Epithelial cell of proximal tubule (primary cell): ENCODE measurements around the gene C12orf76. TPM values are rescaled to one million over a fixed set of nuclear protein-coding genes. Genes with fewer than 3 reads are reported as not detected.
"Not testable (repeated sequence)": the region's sequence is repeated elsewhere in the genome, so short reads cannot be mapped to it uniquely, and the experiment has no call there.

ENCODE experiments used
- DNase-seq: peaks from one replicate; pipeline ENCODE4 v3.0.0-alpha.2; 2011; ENCODE audit warnings: low read depth
- H3K4me3 ChIP-seq: 2 replicates; pipeline ENCODE4 v1.5.1; 2011; ENCODE audit warnings: low read depth, mild to moderate bottlenecking, low read length
- total RNA-seq: library from RNA; depleted of rRNA; stranded (reverse); fragments of >200 nt; gene quantifications from 2 replicates; pipeline ENCODE4 v1.2.3, GENCODE V29; 2015
- TF ChIP-seq, protein P1 (sequence below): conservative IDR thresholded peaks from 2 replicates; pipeline ENCODE4 v1.5.1; 2012; ENCODE audit warnings: low read depth, mild to moderate bottlenecking, low read length

Gene C12orf76
- total RNA-seq, 1 donor from 2014 or later = 12.6 TPM

DNA sequence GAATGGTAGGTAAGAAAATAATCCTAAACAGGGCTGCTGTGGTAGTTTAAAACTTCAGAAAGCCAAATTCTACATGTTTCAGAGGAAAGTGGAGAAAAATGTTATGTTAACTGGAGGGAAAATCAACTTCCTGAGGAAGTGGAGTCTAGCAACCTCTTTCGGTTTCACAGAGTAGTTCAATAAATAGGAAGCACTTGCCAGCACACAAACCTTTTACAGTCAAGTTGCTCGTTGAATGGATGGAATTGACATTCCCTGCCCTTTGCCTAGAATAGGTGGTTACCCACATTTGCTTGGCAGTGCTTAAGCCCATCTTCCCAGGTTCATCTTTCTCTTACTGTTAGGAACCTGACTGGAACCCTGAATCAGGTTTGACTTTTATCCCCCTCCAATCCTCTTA lies 33.2 kb downstream of the C12orf76 start:
- TF ChIP-seq, protein P1, sequence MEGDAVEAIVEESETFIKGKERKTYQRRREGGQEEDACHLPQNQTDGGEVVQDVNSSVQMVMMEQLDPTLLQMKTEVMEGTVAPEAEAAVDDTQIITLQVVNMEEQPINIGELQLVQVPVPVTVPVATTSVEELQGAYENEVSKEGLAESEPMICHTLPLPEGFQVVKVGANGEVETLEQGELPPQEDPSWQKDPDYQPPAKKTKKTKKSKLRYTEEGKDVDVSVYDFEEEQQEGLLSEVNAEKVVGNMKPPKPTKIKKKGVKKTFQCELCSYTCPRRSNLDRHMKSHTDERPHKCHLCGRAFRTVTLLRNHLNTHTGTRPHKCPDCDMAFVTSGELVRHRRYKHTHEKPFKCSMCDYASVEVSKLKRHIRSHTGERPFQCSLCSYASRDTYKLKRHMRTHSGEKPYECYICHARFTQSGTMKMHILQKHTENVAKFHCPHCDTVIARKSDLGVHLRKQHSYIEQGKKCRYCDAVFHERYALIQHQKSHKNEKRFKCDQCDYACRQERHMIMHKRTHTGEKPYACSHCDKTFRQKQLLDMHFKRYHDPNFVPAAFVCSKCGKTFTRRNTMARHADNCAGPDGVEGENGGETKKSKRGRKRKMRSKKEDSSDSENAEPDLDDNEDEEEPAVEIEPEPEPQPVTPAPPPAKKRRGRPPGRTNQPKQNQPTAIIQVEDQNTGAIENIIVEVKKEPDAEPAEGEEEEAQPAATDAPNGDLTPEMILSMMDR = no peak

DNA sequence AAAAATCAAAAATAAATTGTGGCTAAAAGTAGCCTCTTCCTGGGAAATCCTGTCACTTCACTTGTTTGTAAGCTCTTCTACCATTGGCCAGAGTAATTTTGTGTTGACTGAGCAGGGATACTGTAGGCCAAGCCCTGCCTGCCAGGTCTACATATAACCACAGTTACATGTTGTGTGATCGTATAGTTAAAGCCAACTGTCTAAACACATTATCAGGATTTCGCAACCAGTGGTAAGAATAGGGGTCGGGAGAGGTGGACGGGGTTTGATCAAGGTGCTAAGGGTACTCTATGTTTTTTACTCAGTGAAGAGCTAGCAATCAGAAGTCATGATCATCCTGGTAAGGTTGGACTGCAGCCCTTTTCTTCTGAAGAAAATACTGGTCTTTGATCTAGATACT lies 35.7 kb downstream of the C12orf76 start:
- no peak for DNase-seq
- TF ChIP-seq, protein P1 = no peak
- no peak overlapping the region for H3K4me3 ChIP-seq

More for the DNA sequence above, 33.2 kb downstream of the C12orf76 start:
- no peak for DNase-seq
- H3K4me3 ChIP-seq = no peak overlapping the region

DNA sequence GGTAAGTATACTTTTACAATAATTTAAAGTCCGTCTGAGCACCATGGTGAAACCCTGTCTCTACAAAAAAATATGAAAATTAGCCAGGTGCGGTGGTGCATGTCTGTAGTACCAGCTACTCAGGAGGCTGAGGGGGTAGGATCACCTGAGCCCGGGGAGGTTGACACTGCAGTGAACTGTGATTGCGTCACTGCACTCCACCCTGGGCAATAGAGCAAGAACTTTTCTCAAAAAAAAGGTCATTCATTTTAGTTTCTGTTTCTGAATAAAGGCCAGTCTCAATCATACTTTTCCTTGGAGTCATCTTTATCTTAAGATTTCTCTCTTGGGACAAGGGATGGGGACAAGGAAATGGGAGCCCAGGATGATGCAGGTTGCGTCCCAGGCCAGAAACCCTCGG lies 36.2 kb downstream of the C12orf76 start:
- no peak overlapping the region for H3K4me3 ChIP-seq
- TF ChIP-seq, protein P1 = no peak
- no peak for DNase-seq

DNA sequence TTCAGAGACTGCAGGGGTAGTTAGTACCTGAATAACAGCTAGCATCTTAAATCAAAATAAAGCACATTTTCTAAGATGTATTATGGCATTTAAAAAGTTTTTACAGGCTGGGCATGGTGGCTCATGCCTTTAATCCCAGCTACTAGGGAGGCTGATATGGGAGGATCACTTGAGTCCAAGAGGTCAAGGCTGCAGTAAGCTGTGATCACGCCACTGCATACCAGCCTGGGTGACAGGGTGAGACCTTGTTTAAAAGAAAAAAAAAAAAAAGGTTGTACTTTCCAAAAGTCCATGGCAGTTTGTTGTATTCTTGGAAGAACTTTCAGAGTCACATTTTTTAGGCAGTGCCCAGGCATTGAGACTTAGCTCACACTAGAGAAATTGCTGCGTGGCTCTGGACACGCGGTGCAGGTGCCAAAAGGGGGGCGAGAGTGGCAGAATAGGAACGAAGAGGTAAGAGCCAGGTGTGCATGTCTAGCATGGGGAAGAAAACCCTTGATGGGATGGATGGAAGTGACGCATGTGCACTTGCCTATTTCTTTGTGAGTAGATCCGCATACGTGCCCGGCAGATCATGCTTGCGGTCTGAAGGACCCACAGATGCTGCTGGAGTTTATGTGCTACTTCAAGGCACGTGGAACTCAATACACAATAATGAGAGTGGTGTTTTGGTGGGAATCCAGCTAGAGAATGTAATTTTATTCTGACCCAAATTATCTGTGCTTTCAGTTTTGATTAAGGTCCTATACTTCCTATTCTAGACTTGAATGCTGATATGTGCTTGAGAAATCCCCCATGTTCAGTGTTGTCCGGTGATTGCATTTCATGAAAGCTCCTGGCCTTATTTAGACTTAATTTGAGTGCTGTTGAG lies 37.2 kb downstream of the C12orf76 start:
- DNase-seq = no peak
- no peak overlapping the region for H3K4me3 ChIP-seq
- TF ChIP-seq, protein P1 = no peak

DNA sequence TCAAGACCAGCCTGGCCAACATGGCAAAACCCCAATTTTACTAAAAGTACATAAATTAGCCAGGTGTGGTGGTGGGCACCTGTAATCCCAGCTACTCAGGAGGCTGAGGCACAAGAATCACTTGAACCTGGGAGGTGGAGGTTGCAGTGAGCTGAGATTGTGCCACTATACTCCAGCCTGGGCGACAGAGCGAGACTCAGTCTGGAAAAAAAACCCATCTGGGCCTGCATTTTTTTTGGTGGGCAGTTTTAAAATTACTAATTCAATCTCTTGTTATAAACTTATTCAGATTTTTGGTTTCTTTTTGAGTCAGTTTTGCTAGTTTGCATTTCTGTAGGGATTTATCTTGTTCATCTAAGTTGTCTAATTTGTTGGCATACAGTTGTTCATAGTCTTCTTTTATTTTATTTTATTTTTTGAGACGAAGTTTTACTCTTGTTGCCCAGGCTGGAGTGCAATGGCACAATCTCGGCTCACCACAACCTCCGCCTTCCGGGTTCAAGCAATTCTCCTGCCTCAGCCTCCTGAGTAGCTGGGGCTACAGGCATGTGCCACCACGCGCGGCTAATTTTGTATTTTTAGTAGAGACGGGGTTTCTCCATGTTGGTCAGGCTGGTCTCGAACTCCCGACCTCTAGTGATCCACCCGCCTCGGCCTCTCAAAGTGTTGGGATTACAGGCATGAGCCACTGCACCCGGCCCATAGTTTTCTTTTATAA lies 39.5 kb downstream of the C12orf76 start:
- DNase-seq, H3K4me3 ChIP-seq: not testable (repeated sequence)

DNA sequence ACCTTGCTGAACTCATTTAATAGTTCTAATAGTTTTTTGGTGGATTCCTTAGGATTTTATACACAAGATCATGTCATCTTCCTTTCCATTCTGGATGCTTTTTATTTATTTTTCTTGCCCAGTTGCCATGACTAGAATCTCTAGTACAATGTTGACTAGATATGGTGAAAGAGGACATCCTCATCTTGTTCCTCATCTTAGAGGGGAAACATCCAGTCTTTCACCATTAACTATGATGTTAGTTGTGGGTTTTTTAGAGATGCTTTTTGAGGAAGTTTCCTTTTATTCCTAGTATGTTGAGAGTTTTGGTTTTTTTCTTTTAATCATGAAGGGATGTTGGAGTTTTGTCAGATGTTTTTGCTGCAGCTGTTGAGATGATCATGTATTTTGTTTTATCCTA lies 40.4 kb downstream of the C12orf76 start:
- TF ChIP-seq, protein P1 = no peak
- DNase-seq = no peak
- no peak overlapping the region for H3K4me3 ChIP-seq

DNA sequence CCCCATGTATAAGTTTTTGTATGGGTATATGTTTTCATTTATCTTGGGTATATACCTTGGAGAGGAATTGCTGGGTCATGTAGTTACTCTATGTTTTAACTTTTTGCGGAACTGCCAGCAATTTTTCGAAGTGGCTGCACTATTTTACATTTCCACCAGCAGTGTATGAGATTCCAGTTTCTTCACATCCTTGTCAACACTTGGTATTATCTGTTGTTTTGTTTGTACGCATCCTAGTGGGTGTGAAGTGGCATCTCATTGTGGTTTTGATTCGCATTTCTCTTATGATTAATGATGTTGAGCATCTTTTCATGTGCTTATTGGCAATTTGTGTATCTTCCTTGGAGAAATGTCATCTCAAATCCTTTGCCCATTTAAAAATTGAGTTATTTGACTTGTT lies 42.2 kb downstream of the C12orf76 start:
- TF ChIP-seq, protein P1 = no peak
- no peak for DNase-seq

More for the DNA sequence above, 42.2 kb downstream of the C12orf76 start:
- H3K4me3 ChIP-seq = no peak overlapping the region
